Activated CD8-positive, alpha-beta memory T cell treated with anti-CD3 and anti-CD28 coated beads, Interleukin-2, amount 50 U/mL, for 48 hours (primary cell): Measurements from ENCODE around the gene ST6GALNAC3.

Experiments
- DNase-seq: peaks from one replicate; pipeline ENCODE4 v3.0.0-alpha.2; 2020

Gene ST6GALNAC3

GRCh38 chr1:76371941-76372340 lies 297.4 kb downstream of the ST6GALNAC3 start:
- DNase-seq: no peak

GRCh38 chr1:76374086-76374485 lies 299.5 kb downstream of the ST6GALNAC3 start:
- no peak for DNase-seq

GRCh38 chr1:76377247-76377646 lies 302.7 kb downstream of the ST6GALNAC3 start:
- no peak for DNase-seq

GRCh38 chr1:76379506-76379905 lies 305.0 kb downstream of the ST6GALNAC3 start:
- no peak for DNase-seq

GRCh38 chr1:76381450-76382097 lies 307.0 kb downstream of the ST6GALNAC3 start:
- DNase-seq: no peak

GRCh38 chr1:76388261-76388660 lies 313.7 kb downstream of the ST6GALNAC3 start:
- DNase-seq: no peak

GRCh38 chr1:76390456-76390855 lies 315.9 kb downstream of the ST6GALNAC3 start:
- DNase-seq: no peak

GRCh38 chr1:76395059-76395458 lies 320.5 kb downstream of the ST6GALNAC3 start:
- DNase-seq: no peak

GRCh38 chr1:76402128-76402527 lies 327.6 kb downstream of the ST6GALNAC3 start:
- DNase-seq: no peak

- no peak for DNase-seq
Measured at GRCh38 chr1:76408303-76408702, 333.8 kb downstream of the ST6GALNAC3 start.

- DNase-seq: no peak
Measured at GRCh38 chr1:76410499-76410898, 336.0 kb downstream of the ST6GALNAC3 start.

GRCh38 chr1:76418531-76418930 lies 344.0 kb downstream of the ST6GALNAC3 start:
- DNase-seq: no peak

GRCh38 chr1:76419603-76420002 lies 345.1 kb downstream of the ST6GALNAC3 start:
- no peak for DNase-seq

GRCh38 chr1:76425201-76426145 lies 350.9 kb downstream of the ST6GALNAC3 start:
- DNase-seq: no peak

GRCh38 chr1:76426606-76427005 lies 352.1 kb downstream of the ST6GALNAC3 start:
- DNase-seq: no peak

GRCh38 chr1:76428028-76428427 lies 353.5 kb downstream of the ST6GALNAC3 start:
- DNase-seq: no peak

GRCh38 chr1:76430531-76430930 lies 356.0 kb downstream of the ST6GALNAC3 start:
- no peak for DNase-seq

- DNase-seq: no peak
Measured at GRCh38 chr1:76433526-76433925, 359.0 kb downstream of the ST6GALNAC3 start.

GRCh38 chr1:76443217-76443616 lies 368.7 kb downstream of the ST6GALNAC3 start:
- DNase-seq: no peak

- no peak for DNase-seq
Measured at GRCh38 chr1:76444773-76445172, 370.2 kb downstream of the ST6GALNAC3 start.

GRCh38 chr1:76450229-76450628 lies 375.7 kb downstream of the ST6GALNAC3 start:
- DNase-seq: no peak

GRCh38 chr1:76463278-76463677 lies 388.7 kb downstream of the ST6GALNAC3 start:
- no peak for DNase-seq

- no peak for DNase-seq
Measured at GRCh38 chr1:76463849-76464248, 389.3 kb downstream of the ST6GALNAC3 start.

- DNase-seq: no peak
Measured at GRCh38 chr1:76465030-76465429, 390.5 kb downstream of the ST6GALNAC3 start.
